Stimulated activated CD8-positive, alpha-beta memory T cell treated with anti-CD3 and anti-CD28 coated beads, Interleukin-12 subunit alpha, Interleukin-12 subunit beta, amount 100 ng/mL, for 1 hour (primary cell): ENCODE results near the gene RBM20.

ENCODE experiments used
- DNase-seq: peaks from one replicate; pipeline ENCODE4 v3.0.0-alpha.2; 2020; ENCODE audit warnings: low read depth

The RBM20 gene

GRCh38 chr10:110871298-110872084 lies 227.4 kb downstream of the RBM20 start, which contains the start of gene PDCD4:
TSS of gene PDCD4 (plus strand) at chr10:110871928. CDS start at chr10:110876028, 4,100 bp downstream.
- peak; percentile 90 for DNase-seq

- peak; percentile 60 for DNase-seq
Observed at GRCh38 chr10:110872145-110872983, 228.2 kb downstream of the RBM20 start.

GRCh38 chr10:110872984-110873923 lies 229.1 kb downstream of the RBM20 start:
- no peak for DNase-seq

GRCh38 chr10:110873951-110874350 lies 229.8 kb downstream of the RBM20 start:
- DNase-seq, result no peak

- DNase-seq, result no peak
Observed at GRCh38 chr10:110876000-110876399, 231.9 kb downstream of the RBM20 start.

GRCh38 chr10:110876788-110877187 lies 232.7 kb downstream of the RBM20 start:
- DNase-seq, result no peak

GRCh38 chr10:110880012-110880411 lies 235.9 kb downstream of the RBM20 start:
- no peak for DNase-seq

- no peak for DNase-seq
Observed at GRCh38 chr10:110881247-110881646, 237.1 kb downstream of the RBM20 start.

- DNase-seq, result no peak
Observed at GRCh38 chr10:110881905-110882304, 237.8 kb downstream of the RBM20 start.

- no peak for DNase-seq
Observed at GRCh38 chr10:110883924-110884323, 239.8 kb downstream of the RBM20 start.

- DNase-seq, result no peak
Observed at GRCh38 chr10:110885932-110886674, 242.0 kb downstream of the RBM20 start.

- DNase-seq, result no peak
Observed at GRCh38 chr10:110887560-110887959, 243.4 kb downstream of the RBM20 start.
